ENCODE data around the gene CNEP1R1.

The CNEP1R1 gene

GRCh38 chr16:49992825-49993224 lies 32.2 kb upstream of the CNEP1R1 start:
- no peak for DNase-seq (ENCODE audit: low read depth in 1 of 2, low spot score in 1 of 2)
- TF ChIP-seq POLR2AphosphoS5 (IDR thresholded peaks at IDR 0.05; ENCODE audit: low read depth) (no peak), REST (IDR thresholded peaks at IDR 0.05; ENCODE audit: insufficient replicate concordance, low read depth) (no peak), GABPA (IDR thresholded peaks at IDR 0.05; ENCODE audit: low read depth) (no peak), SPI1 (IDR thresholded peaks at IDR 0.05; ENCODE audit: borderline replicate concordance, low read depth) (no peak), CTCF (IDR thresholded peaks at IDR 0.05; ENCODE audit: insufficient read depth, low read length) (no peak)

GRCh38 chr16:49993579-49993978 lies 31.4 kb upstream of the CNEP1R1 start:
- no peak for DNase-seq (ENCODE audit: low read depth in 1 of 2, low spot score in 1 of 2)
- no peak overlapping the region for H3K27ac ChIP-seq (replicated peaks)
- H3K27me3 ChIP-seq (ENCODE audit: insufficient read depth, poor library complexity, severe bottlenecking): peaks cover 6% of the 10 kb centered on the region
- no peak overlapping the region for H3K4me3 ChIP-seq (replicated peaks; ENCODE audit: insufficient read depth, low read length)
- TF ChIP-seq REST (IDR thresholded peaks at IDR 0.05; ENCODE audit: insufficient replicate concordance, low read depth): no peak
- no peak for TF ChIP-seq GABPA (IDR thresholded peaks at IDR 0.05; ENCODE audit: low read depth)
- no peak for TF ChIP-seq SPI1 (IDR thresholded peaks at IDR 0.05; ENCODE audit: borderline replicate concordance, low read depth)
- TF ChIP-seq POLR2AphosphoS5 (IDR thresholded peaks at IDR 0.05; ENCODE audit: low read depth): no peak
- TF ChIP-seq CTCF (IDR thresholded peaks at IDR 0.05; ENCODE audit: insufficient read depth, low read length): no peak

More at GRCh38 chr16:49992825-49993224, 32.2 kb upstream of the CNEP1R1 start:
- H3K27ac ChIP-seq (replicated peaks): no peak overlapping the region
- no peak overlapping the region for H3K4me3 ChIP-seq (replicated peaks; ENCODE audit: insufficient read depth, low read length)
- peaks cover 6% of the 10 kb centered on the region for H3K27me3 ChIP-seq (ENCODE audit: insufficient read depth, poor library complexity, severe bottlenecking)

GRCh38 chr16:49994006-49994405 lies 31.0 kb upstream of the CNEP1R1 start:
- peaks cover 6% of the 10 kb centered on the region for H3K27me3 ChIP-seq (ENCODE audit: insufficient read depth, poor library complexity, severe bottlenecking)
- TF ChIP-seq CTCF (IDR thresholded peaks at IDR 0.05; ENCODE audit: insufficient read depth, low read length) (no peak), SPI1 (IDR thresholded peaks at IDR 0.05; ENCODE audit: borderline replicate concordance, low read depth) (no peak), GABPA (IDR thresholded peaks at IDR 0.05; ENCODE audit: low read depth) (no peak), POLR2AphosphoS5 (IDR thresholded peaks at IDR 0.05; ENCODE audit: low read depth) (no peak), REST (IDR thresholded peaks at IDR 0.05; ENCODE audit: insufficient replicate concordance, low read depth) (no peak)
- H3K27ac ChIP-seq (replicated peaks): no peak overlapping the region
- H3K4me3 ChIP-seq (replicated peaks; ENCODE audit: insufficient read depth, low read length): no peak overlapping the region
- no peak for DNase-seq (ENCODE audit: low read depth in 1 of 2, low spot score in 1 of 2)

All from HL-60 (cell line).